ENCODE measurements around the gene BHLHE23. TPM values are rescaled to one million over a fixed set of nuclear protein-coding genes. Genes with fewer than 3 reads are reported as not detected.
A peak's percentile ranks its signal among the peaks of the same experiment; 100 is the strongest.

BHLHE23 gene
- total and polyA plus RNA-seq, 12 donors = 0.03 TPM; not detected in 11

DNA sequence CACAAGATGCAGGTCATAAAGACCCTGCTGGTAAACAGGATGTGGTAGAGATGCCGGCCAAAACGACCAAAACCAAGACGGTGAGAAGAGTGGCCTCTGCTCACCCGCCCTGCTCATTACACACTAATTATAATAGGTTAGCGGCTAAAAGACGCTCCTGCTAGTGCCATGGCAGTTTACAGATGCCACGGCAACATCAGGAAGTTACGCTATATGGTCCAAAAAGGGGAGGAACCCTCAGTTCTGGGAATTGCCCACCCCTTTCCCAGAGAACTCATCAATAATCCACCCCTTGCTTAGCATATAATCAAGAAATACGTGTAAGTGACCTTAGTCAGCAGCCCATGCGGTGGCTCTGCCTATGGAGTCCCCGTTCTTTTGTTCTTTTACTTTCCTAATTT lies 17.6 kb downstream of the BHLHE23 start:
- Histone ChIP-seq H3K9me3 (no peaks in the 10 kb centered on the region), H3K4me1 (peaks cover 0 to 10% (median 0%) of the 10 kb centered on the region in 9 donors), H3K27me3 (peaks cover 0 to 76% (median 52%) of the 10 kb centered on the region in 7 donors), H3K27ac (no peak overlapping the region), H3K4me3 (peak overlapping the region in 1 of 10 donors; percentile 29), H3K36me3 (no peaks in the 10 kb centered on the region)
- TF ChIP-seq, protein P1, sequence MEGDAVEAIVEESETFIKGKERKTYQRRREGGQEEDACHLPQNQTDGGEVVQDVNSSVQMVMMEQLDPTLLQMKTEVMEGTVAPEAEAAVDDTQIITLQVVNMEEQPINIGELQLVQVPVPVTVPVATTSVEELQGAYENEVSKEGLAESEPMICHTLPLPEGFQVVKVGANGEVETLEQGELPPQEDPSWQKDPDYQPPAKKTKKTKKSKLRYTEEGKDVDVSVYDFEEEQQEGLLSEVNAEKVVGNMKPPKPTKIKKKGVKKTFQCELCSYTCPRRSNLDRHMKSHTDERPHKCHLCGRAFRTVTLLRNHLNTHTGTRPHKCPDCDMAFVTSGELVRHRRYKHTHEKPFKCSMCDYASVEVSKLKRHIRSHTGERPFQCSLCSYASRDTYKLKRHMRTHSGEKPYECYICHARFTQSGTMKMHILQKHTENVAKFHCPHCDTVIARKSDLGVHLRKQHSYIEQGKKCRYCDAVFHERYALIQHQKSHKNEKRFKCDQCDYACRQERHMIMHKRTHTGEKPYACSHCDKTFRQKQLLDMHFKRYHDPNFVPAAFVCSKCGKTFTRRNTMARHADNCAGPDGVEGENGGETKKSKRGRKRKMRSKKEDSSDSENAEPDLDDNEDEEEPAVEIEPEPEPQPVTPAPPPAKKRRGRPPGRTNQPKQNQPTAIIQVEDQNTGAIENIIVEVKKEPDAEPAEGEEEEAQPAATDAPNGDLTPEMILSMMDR (IDR thresholded peaks at IDR 0.05) = no peak
- ATAC-seq = no peak
- WGBS, 2 donors = 62 to 73% methylated on average over 11 of the region's 11 CpGs
- no peak for DNase-seq
- intact Hi-C loops (cut with DNase I) = no loop called here

DNA sequence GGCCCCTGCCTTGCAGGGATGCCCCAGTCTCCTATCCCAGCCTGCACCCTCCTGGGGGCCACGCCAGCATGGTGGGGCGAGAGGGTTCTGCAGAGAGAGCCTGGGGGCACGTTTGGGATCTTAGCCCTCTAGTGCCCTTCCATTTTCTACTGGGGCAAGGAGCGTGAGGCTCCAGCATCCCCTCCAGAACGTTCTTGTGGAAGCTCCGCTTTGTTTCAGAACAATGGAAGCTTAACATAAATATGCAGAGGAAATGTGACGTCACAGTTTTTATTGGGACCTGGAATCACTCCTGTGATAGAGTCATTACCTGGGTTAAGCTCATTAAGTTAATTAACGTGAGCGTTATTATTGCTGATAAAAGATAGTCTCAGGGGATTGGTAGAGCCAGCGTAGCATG lies 19.6 kb downstream of the BHLHE23 start:
- no peaks in the 10 kb centered on the region for H3K36me3 ChIP-seq
- H3K27ac ChIP-seq = no peak overlapping the region
- TF ChIP-seq, protein P1 (IDR thresholded peaks at IDR 0.05) = no peak
- H3K4me1 ChIP-seq = peaks cover 0 to 10% (median 0%) of the 10 kb centered on the region in 9 donors
- H3K27me3 ChIP-seq = peaks cover 0 to 83% (median 56%) of the 10 kb centered on the region in 7 donors
- intact Hi-C loops (cut with DNase I) = no loop called here
- no peaks in the 10 kb centered on the region for H3K9me3 ChIP-seq
- DNase-seq = no peak
- 46 to 48% methylated on average over 10 of the region's 10 CpGs for WGBS, 2 donors
- H3K4me3 ChIP-seq = no peak overlapping the region
- no peak for ATAC-seq

DNA sequence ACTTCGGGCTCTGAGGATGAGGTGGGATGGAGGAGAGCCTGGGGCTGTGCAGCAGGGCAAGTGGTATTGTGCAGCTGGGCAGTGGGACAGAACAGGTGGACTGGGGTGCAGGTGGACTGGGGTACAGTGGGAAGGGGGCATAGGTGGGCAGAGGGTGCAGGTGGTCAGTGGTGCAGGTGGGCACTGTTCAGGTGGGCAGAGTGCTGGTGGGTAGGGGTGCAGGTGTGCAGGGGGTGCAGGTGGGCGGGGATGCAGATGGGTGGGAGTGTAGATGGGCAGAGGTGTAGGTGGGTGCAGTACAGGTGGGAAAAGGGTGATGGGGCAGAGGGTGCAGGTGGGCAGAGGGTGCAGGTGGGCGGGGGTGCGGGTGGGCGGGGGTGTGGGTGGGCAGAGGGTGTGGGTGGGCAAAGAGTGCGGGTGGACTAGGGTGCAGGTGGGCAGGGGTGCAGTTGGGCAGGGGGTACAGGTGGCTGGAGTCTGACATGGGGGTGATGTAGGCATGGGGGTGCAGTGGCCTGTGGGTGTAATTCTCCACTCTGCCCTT lies 20.4 kb downstream of the BHLHE23 start:
- DNase-seq (no peak), ATAC-seq (no peak)
- Histone ChIP-seq H3K27ac (no peak overlapping the region), H3K27me3 (peaks cover 0 to 84% (median 56%) of the 10 kb centered on the region in 7 donors), H3K4me3 (no peak overlapping the region), H3K4me1 (peaks cover 0 to 10% (median 0%) of the 10 kb centered on the region in 9 donors), H3K36me3 (no peaks in the 10 kb centered on the region), H3K9me3 (no peaks in the 10 kb centered on the region)
- TF ChIP-seq, protein P1 (IDR thresholded peaks at IDR 0.05) = no peak
- intact Hi-C loops (cut with DNase I) = no loop called here
- whole genome bisulfite sequencing, 2 donors = 71 to 80% methylated on average over 6 of the region's 6 CpGs

DNA sequence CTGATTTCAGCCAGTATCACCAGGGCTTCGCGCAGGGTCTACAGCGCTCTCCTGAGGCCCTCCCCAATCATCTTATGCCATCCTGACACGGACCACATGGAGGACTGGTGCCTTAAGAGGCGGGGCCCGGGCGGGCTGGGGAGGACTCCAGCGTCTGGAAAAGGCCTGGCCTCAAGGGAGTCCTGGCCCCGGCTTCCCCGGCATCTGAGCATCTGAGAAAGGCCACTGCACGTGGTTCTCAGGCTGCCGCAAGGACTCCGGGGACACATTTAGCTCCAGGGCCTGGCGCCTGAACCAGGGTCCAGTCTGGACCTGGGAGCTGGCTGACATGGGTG lies 21.4 kb downstream of the BHLHE23 start:
- DNase-seq (peak; percentile 28 to 59), ATAC-seq (peak in 7 of 8 donors; percentile 13 to 77 (median 46))
- Histone ChIP-seq H3K4me3 (no peak overlapping the region), H3K36me3 (no peaks in the 10 kb centered on the region), H3K4me1 (peaks cover 0 to 10% (median 0%) of the 10 kb centered on the region in 9 donors), H3K9me3 (no peaks in the 10 kb centered on the region), H3K27ac (no peak overlapping the region), H3K27me3 (peaks cover 0 to 84% (median 56%) of the 10 kb centered on the region in 7 donors)
- TF ChIP-seq, protein P1 (IDR thresholded peaks at IDR 0.05) = no peak
- intact Hi-C loops (cut with DNase I) = no loop called here
- WGBS, 2 donors = 64 to 65% methylated on average over 14 of the region's 14 CpGs
